Fibroblast of lung (primary cell): ENCODE measurements around the gene GABBR2. TPM values are rescaled to one million over a fixed set of nuclear protein-coding genes. Genes with fewer than 3 reads are reported as not detected.

Experiments
- DNase-seq, 2 donors: peaks; one replicate each; pipeline versions ENCODE4 v3.0.0 to v3.0.0-alpha.2; 2010; ENCODE audit warnings: low read depth in 2 of 2
- H2AFZ ChIP-seq: 2 replicates; pipeline ENCODE4 v1.5.1; 2012; ENCODE audit warnings: low read length, control low read depth, inconsistent platforms
- H3K27ac ChIP-seq: 2 replicates; pipeline ENCODE4 v1.5.1; 2011; ENCODE audit warnings: low read length, control low read depth; ENCODE audit not compliant: insufficient read depth
- H3K27me3 ChIP-seq: 2 replicates; pipeline ENCODE4 v1.5.1; 2011; ENCODE audit warnings: mild to moderate bottlenecking, low read length; ENCODE audit not compliant: control insufficient read depth, insufficient read depth
- H3K36me3 ChIP-seq: 2 replicates; pipeline ENCODE4 v1.5.1; 2011; ENCODE audit warnings: low read length; ENCODE audit not compliant: control insufficient read depth, insufficient read depth
- H3K4me1 ChIP-seq: 2 replicates; pipeline ENCODE4 v1.5.1; 2011; ENCODE audit warnings: low read length; ENCODE audit not compliant: control insufficient read depth, insufficient read depth; ENCODE audit errors: extremely low read depth
- H3K4me2 ChIP-seq: 2 replicates; pipeline ENCODE4 v1.5.1; 2011; ENCODE audit warnings: low read length, control low read depth; ENCODE audit not compliant: insufficient read depth; ENCODE audit errors: extremely low read depth
- H3K4me3 ChIP-seq, 4 experiments: fragments of 200-600 bp in 1 of 4; sonication (generic) in 1 of 4; replicated peaks in 1 of 4; 2 replicates each; pipeline ENCODE4 v1.5.1; 2011 to 2016; ENCODE audit warnings: low read length in 4 of 4, low read depth in 3 of 4, mild to moderate bottlenecking in 3 of 4, control low read depth in 2 of 4, inconsistent platforms in 1 of 4, mixed read lengths in 1 of 4; ENCODE audit not compliant: insufficient read depth in 1 of 4; ENCODE audit errors: control extremely low read depth in 1 of 4
- H3K79me2 ChIP-seq: 2 replicates; pipeline ENCODE4 v1.5.1; 2012; ENCODE audit warnings: mild to moderate bottlenecking, low read length, inconsistent platforms; ENCODE audit not compliant: control insufficient read depth, insufficient read depth
- H3K9ac ChIP-seq: 2 replicates; pipeline ENCODE4 v1.5.1; 2011; ENCODE audit warnings: mild to moderate bottlenecking, low read length, control low read depth; ENCODE audit not compliant: insufficient read depth
- H3K9me3 ChIP-seq: 2 replicates; pipeline ENCODE4 v1.5.1; 2012; ENCODE audit warnings: low read depth, low read length; ENCODE audit not compliant: control insufficient read depth, insufficient read depth
- H4K20me1 ChIP-seq: 2 replicates; pipeline ENCODE4 v1.5.1; 2011; ENCODE audit warnings: low read length; ENCODE audit not compliant: control insufficient read depth, insufficient read depth; ENCODE audit errors: extremely low read depth
- CTCF ChIP-seq, 2 donors: IDR thresholded peaks in 1 of 2; conservative IDR thresholded peaks in 1 of 2; 1 replicate in 1 of 2; 2 replicates in 1 of 2; pipeline ENCODE4 v1.5.1; 2011 to 2012; ENCODE audit warnings: low read length in 2 of 2, control low read depth in 1 of 2, inconsistent platforms in 1 of 2, low read depth in 1 of 2, mild to moderate bottlenecking in 1 of 2
- EZH2 ChIP-seq: IDR thresholded peaks from 2 replicates; pipeline ENCODE4 v1.5.1; 2012; ENCODE audit warnings: low read length, control low read depth, mild to moderate bottlenecking; ENCODE audit errors: missing control alignments
- polyA plus RNA-seq, 2 donors: library from polyadenylated mRNA; depleted of rRNA in 1 of 2; stranded (reverse) in 1 of 2; unstranded in 1 of 2; fragments of >200 nt; gene quantifications; 2 replicates each; pipeline ENCODE4 v1.2.1, GENCODE V29; 2011 to 2012; ENCODE audit warnings: missing spikeins in 1 of 2
- total RNA-seq: library from RNA; depleted of rRNA; stranded (reverse); fragments of >200 nt; gene quantifications from 2 replicates; pipeline ENCODE4 v1.2.1, GENCODE V29; 2014

Gene GABBR2
- total and polyA plus RNA-seq, 2 donors (not counting 1 experiment from before 2014, with no cell fraction given): 0.32 to 0.33 TPM

DNA sequence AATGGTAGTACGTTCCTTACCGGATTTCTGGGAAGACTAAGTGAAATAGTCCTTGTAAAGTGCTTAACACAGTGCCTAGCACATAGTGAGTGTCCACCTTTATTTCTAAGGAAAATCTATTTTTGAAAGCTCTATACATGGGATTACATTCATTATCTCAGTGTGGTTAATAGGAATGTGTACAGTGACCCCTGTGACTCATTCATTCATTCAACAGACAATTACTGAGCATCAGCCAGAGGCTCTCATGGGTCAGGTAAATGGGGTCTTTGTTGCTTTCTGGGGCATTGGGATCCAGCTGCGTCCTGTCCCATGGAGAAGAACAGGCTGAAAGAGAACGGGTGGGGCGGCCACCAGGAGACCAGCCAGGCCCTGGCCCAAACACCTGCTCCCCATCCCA is 227.1 kb downstream of the GABBR2 start:
- Histone ChIP-seq H3K27ac (no peak overlapping the region), H2AFZ (no peak overlapping the region), H3K36me3 (no peaks in the 10 kb centered on the region), H3K4me3 (no peak overlapping the region), H3K4me2 (no peak overlapping the region), H3K9ac (no peak overlapping the region), H4K20me1 (no peaks in the 10 kb centered on the region), H3K9me3 (no peaks in the 10 kb centered on the region), H3K4me1 (no peaks in the 10 kb centered on the region), H3K79me2 (no peaks in the 10 kb centered on the region), H3K27me3 (no peaks in the 10 kb centered on the region)
- DNase-seq: peak in 1 of 2 donors; percentile 38
- TF ChIP-seq CTCF (conservative IDR thresholded peaks at IDR 0.05 in 1 of 2, IDR thresholded peaks at IDR 0.05 in 1 of 2; ENCODE audit: low read depth in 1 of 2, low read length in 2 of 2) (no peak), EZH2 (no peak)

GRCh38 chr9:98479967-98480847 is 228.5 kb downstream of the GABBR2 start:
- Histone ChIP-seq H3K36me3 (no peaks in the 10 kb centered on the region), H3K27me3 (no peaks in the 10 kb centered on the region), H3K9ac (no peak overlapping the region), H3K9me3 (no peaks in the 10 kb centered on the region), H3K27ac (no peak overlapping the region), H3K79me2 (no peaks in the 10 kb centered on the region), H3K4me2 (no peak overlapping the region), H3K4me1 (no peaks in the 10 kb centered on the region), H3K4me3 (no peak overlapping the region), H4K20me1 (no peaks in the 10 kb centered on the region), H2AFZ (no peak overlapping the region)
- peak in 1 of 2 donors; percentile 72 for DNase-seq
- no peak for TF ChIP-seq EZH2
- no peak for TF ChIP-seq CTCF (conservative IDR thresholded peaks at IDR 0.05 in 1 of 2, IDR thresholded peaks at IDR 0.05 in 1 of 2; ENCODE audit: low read depth in 1 of 2, low read length in 2 of 2)

GRCh38 chr9:98479449-98479848 is 229.3 kb downstream of the GABBR2 start:
- Histone ChIP-seq H3K4me2 (no peak overlapping the region), H3K36me3 (no peaks in the 10 kb centered on the region), H3K4me1 (no peaks in the 10 kb centered on the region), H3K79me2 (no peaks in the 10 kb centered on the region), H2AFZ (no peak overlapping the region), H4K20me1 (no peaks in the 10 kb centered on the region), H3K27ac (no peak overlapping the region), H3K9ac (no peak overlapping the region), H3K4me3 (no peak overlapping the region), H3K27me3 (no peaks in the 10 kb centered on the region), H3K9me3 (no peaks in the 10 kb centered on the region)
- DNase-seq: no peak
- no peak for TF ChIP-seq CTCF (conservative IDR thresholded peaks at IDR 0.05 in 1 of 2, IDR thresholded peaks at IDR 0.05 in 1 of 2; ENCODE audit: low read depth in 1 of 2, low read length in 2 of 2)
- no peak for TF ChIP-seq EZH2
